ENCODE measurements around the gene ZNF124.

- TF ChIP-seq CTCF (IDR thresholded peaks at IDR 0.05) (no peak), EZH2 (IDR thresholded peaks at IDR 0.05; ENCODE audit: borderline replicate concordance, insufficient read depth, low read depth, low read length, poor library complexity, severe bottlenecking) (no peak)
Observed at GRCh38 chr1:247147781-247148180, 24.0 kb downstream of the ZNF124 start.

Data from B cell (primary cell).